Esophagus muscularis mucosa (tissue), 4 donors: ENCODE data around the gene ZFYVE28.

ENCODE experiments used
- EP300 ChIP-seq: sonication (generic); formaldehyde crosslinking; IDR thresholded peaks from one replicate; pipeline ENCODE4 v1.6.1; 2017; ENCODE audit warnings: antibody characterized with exemption
- POLR2A ChIP-seq: fragments of 450-650 bp; IDR thresholded peaks from one replicate; pipeline ENCODE4 v1.6.1; 2017; ENCODE audit warnings: antibody characterized with exemption, moderate library complexity, mild to moderate bottlenecking, low read depth
- POLR2AphosphoS5 ChIP-seq, 2 donors: sonication (generic); formaldehyde crosslinking; IDR thresholded peaks; one replicate each; pipeline ENCODE4 v1.6.1; 2017; ENCODE audit warnings: antibody characterized with exemption in 2 of 2
- TF ChIP-seq, protein P1 (sequence below), 3 experiments: fragments of 200-600 bp in 2 of 3; fragments of 450-650 bp in 1 of 3; sonication (generic) in 2 of 3; IDR thresholded peaks; one replicate each; pipeline ENCODE4 v1.5.1; 2017 to 2019; ENCODE audit warnings: antibody characterized with exemption in 3 of 3, mild to moderate bottlenecking in 2 of 3, moderate library complexity in 1 of 3

DNA sequence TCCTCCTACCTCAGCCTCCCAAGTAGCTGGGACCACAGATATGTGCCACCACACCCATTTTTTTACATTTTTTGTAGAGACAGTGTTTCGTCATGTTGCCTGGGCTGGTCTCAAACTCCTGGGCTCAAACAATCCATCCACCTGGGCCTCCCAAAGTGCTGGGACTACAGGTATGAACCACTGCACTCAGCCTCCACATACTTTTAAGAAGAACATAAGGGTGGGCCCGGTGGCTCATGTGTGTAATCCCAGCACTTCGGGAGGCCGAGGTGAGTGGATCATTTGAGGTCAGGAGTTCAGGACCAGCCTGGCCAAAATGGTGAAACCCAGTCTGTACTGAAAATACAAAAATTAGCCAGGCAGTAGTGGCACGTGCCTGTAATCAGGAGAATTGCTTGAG is 105.1 kb downstream of the ZFYVE28 start:
- TF ChIP-seq, protein P1, sequence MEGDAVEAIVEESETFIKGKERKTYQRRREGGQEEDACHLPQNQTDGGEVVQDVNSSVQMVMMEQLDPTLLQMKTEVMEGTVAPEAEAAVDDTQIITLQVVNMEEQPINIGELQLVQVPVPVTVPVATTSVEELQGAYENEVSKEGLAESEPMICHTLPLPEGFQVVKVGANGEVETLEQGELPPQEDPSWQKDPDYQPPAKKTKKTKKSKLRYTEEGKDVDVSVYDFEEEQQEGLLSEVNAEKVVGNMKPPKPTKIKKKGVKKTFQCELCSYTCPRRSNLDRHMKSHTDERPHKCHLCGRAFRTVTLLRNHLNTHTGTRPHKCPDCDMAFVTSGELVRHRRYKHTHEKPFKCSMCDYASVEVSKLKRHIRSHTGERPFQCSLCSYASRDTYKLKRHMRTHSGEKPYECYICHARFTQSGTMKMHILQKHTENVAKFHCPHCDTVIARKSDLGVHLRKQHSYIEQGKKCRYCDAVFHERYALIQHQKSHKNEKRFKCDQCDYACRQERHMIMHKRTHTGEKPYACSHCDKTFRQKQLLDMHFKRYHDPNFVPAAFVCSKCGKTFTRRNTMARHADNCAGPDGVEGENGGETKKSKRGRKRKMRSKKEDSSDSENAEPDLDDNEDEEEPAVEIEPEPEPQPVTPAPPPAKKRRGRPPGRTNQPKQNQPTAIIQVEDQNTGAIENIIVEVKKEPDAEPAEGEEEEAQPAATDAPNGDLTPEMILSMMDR (IDR thresholded peaks at IDR 0.05): no peak
- TF ChIP-seq EP300: no peak
- no peak for TF ChIP-seq POLR2A
- TF ChIP-seq POLR2AphosphoS5 (IDR thresholded peaks at IDR 0.05): no peak
